SK-N-SH (cell line): ENCODE results near the gene DIS3L2. TPM values are rescaled to one million over a fixed set of nuclear protein-coding genes. Genes with fewer than 3 reads are reported as not detected.

ENCODE experiments used
- CTCF ChIA-PET: fragments of 300-600, 350-600 bp; formaldehyde crosslinking; extraction: SDS; loops from one replicate; lab custom pipeline; 2021; lab: Yijun Ruan, JAX
- POLR2A ChIA-PET: fragments of 350-600 bp; sonication (Branson Sonifier 250); formaldehyde crosslinking; extraction: SDS; loops from one replicate; lab custom pipeline; 2020; ENCODE audit warnings: antibody characterized with exemption, inconsistent platforms; lab: Yijun Ruan, JAX
- DNase-seq: peaks from one replicate; pipeline ENCODE4 v3.0.0; 2012
- H2AFZ ChIP-seq: fragments of 200-600 bp; sonication (generic); 2 replicates; pipeline ENCODE4 v1.8.1; 2016; ENCODE audit warnings: antibody characterized with exemption, mild to moderate bottlenecking, low read depth
- H3F3A ChIP-seq: fragments of 200-600 bp; sonication (generic); replicated peaks from 2 replicates; pipeline ENCODE3; 2016; ENCODE audit warnings: antibody characterized with exemption, mild to moderate bottlenecking; ENCODE audit not compliant: insufficient read depth
- H3K27ac ChIP-seq, 2 experiments: fragments of 200-500 bp in 1 of 2; fragments of 200-600 bp in 1 of 2; sonication (Bioruptor generic) in 1 of 2; sonication (generic), shearing (Covaris generic) in 1 of 2; 2 replicates each; pipeline versions ENCODE4 v1.5.1 to v1.6.1; 2014 to 2016; ENCODE audit warnings: low read depth in 2 of 2, inconsistent platforms in 1 of 2, low read length in 1 of 2, mild to moderate bottlenecking in 1 of 2, mixed read lengths in 1 of 2
- H3K27me3 ChIP-seq: fragments of 200-600 bp; sonication (generic), shearing (Covaris generic); 2 replicates; pipeline ENCODE4 v1.6.1; 2016; ENCODE audit warnings: mixed run types; ENCODE audit not compliant: insufficient read depth
- H3K36me3 ChIP-seq, 2 experiments: fragments of 200-500 bp in 1 of 2; fragments of 200-600 bp in 1 of 2; sonication (Bioruptor generic) in 1 of 2; sonication (generic) in 1 of 2; replicated peaks in 1 of 2; 2 replicates each; pipeline versions ENCODE3 to v1.5.1; 2014 to 2016; ENCODE audit warnings: low read length in 1 of 2, mild to moderate bottlenecking in 1 of 2; ENCODE audit not compliant: insufficient read depth in 2 of 2, control insufficient read depth in 1 of 2
- H3K4me1 ChIP-seq, 2 experiments: fragments of 200-500 bp in 1 of 2; fragments of 200-600 bp in 1 of 2; sonication (Bioruptor generic) in 1 of 2; sonication (generic), shearing (Covaris generic) in 1 of 2; 2 replicates each; pipeline versions ENCODE4 v1.5.1 to v1.6.1; 2014 to 2016; ENCODE audit warnings: low read depth in 1 of 2, low read length in 1 of 2, mixed run types in 1 of 2; ENCODE audit not compliant: insufficient read depth in 2 of 2, control insufficient read depth in 1 of 2
- H3K4me2 ChIP-seq: fragments of 200-600 bp; sonication (generic), shearing (Covaris generic); 2 replicates; pipeline ENCODE4 v1.6.1; 2017; ENCODE audit warnings: mixed run types
- H3K4me3 ChIP-seq, 2 experiments: fragments of 200-500 bp in 1 of 2; fragments of 200-600 bp in 1 of 2; sonication (Bioruptor generic) in 1 of 2; sonication (generic), shearing (Covaris generic) in 1 of 2; 2 replicates each; pipeline versions ENCODE4 v1.5.1 to v1.8.1; 2014 to 2016; ENCODE audit warnings: low read depth in 2 of 2, inconsistent platforms in 1 of 2, low read length in 1 of 2, mild to moderate bottlenecking in 1 of 2, mixed read lengths in 1 of 2, moderate library complexity in 1 of 2
- H3K79me2 ChIP-seq: fragments of 200-600 bp; sonication (generic); 2 replicates; pipeline ENCODE4 v1.8.1; 2017; ENCODE audit warnings: mild to moderate bottlenecking; ENCODE audit not compliant: insufficient read depth
- H3K9ac ChIP-seq: fragments of 200-600 bp; sonication (generic); 2 replicates; pipeline ENCODE4 v1.6.1; 2017; ENCODE audit warnings: mixed run types
- H3K9me2 ChIP-seq: fragments of 200-600 bp; sonication (generic); 2 replicates; pipeline ENCODE4 v1.6.1; 2017; ENCODE audit warnings: mixed run types
- H3K9me3 ChIP-seq: fragments of 200-600 bp; sonication (generic); 2 replicates; pipeline ENCODE4 v1.6.1; 2017; ENCODE audit warnings: mixed run types, mild to moderate bottlenecking, moderate library complexity
- H4K20me1 ChIP-seq: fragments of 200-600 bp; sonication (generic); 2 replicates; pipeline ENCODE4 v1.6.1; 2017; ENCODE audit warnings: mild to moderate bottlenecking, mixed run types; ENCODE audit not compliant: insufficient read depth
- FOXM1 ChIP-seq: IDR thresholded peaks from 2 replicates; pipeline ENCODE4 v1.4.0; 2012; ENCODE audit warnings: low read depth, mild to moderate bottlenecking
- GATA2 ChIP-seq: sonication (generic); formaldehyde crosslinking; IDR thresholded peaks from 2 replicates; pipeline ENCODE4 v1.5.0; 2020; ENCODE audit warnings: mild to moderate bottlenecking, missing genetic modification reagents
- JUND ChIP-seq: IDR thresholded peaks from 2 replicates; pipeline ENCODE4 v1.4.0; 2012
- POLR2AphosphoS5 ChIP-seq: IDR thresholded peaks from 2 replicates; pipeline ENCODE4 v1.6.1; 2012; ENCODE audit warnings: low read depth, low read length
- RAD21 ChIP-seq: IDR thresholded peaks from 2 replicates; pipeline ENCODE4 v1.6.1; 2012; ENCODE audit warnings: mild to moderate bottlenecking, low read length
- REST ChIP-seq: IDR thresholded peaks from 2 replicates; pipeline ENCODE4 v1.6.1; 2012; ENCODE audit warnings: mild to moderate bottlenecking, low read depth, low read length, moderate library complexity
- RXRA ChIP-seq: IDR thresholded peaks from 2 replicates; pipeline ENCODE4 v1.4.0; 2012; ENCODE audit warnings: low read depth, mild to moderate bottlenecking, borderline replicate concordance
- TCF12 ChIP-seq: IDR thresholded peaks from 2 replicates; pipeline ENCODE4 v1.4.0; 2012
- YY1 ChIP-seq: IDR thresholded peaks from 2 replicates; pipeline ENCODE4 v1.4.0; 2012; ENCODE audit warnings: low read depth, mild to moderate bottlenecking
- WGBS: methylation state at CpG from one replicate; pipeline ENCODE4 v1.1.6; 2017; ENCODE audit warnings: low lambda C conversion rate; 5-methylcytosine and 5-hydroxymethylcytosine counted together
- polyA plus RNA-seq, 3 experiments: library from polyadenylated mRNA; depleted of rRNA; stranded (reverse); fragments of >200 nt; gene quantifications; 2 replicates each; pipeline ENCODE4 v1.2.3, GENCODE V29; 2012

The DIS3L2 gene
- polyA plus RNA-seq, 1 of the 3 experiments (the other 2 are of a cell fraction) = 17.9 TPM

GRCh38 chr2:231985823-231986261 lies 24.3 kb downstream of the DIS3L2 start:
- Histone ChIP-seq H3K9me3 (no peaks in the 10 kb centered on the region), H3K79me2 (peaks cover 82% of the 10 kb centered on the region), H3K4me1 (peaks cover 0 to 7% of the 10 kb centered on the region in 2 experiments; a peak in 3 of 4 replicates), H2AFZ (no peak overlapping the region), H3K36me3 (no peaks in the 10 kb centered on the region), H3F3A (peaks cover 6% of the 10 kb centered on the region), H3K9ac (no peak overlapping the region), H3K9me2 (no peaks in the 10 kb centered on the region), H3K4me2 (no peak overlapping the region), H3K4me3 (no peak overlapping the region), H3K27ac (no peak overlapping the region), H4K20me1 (peaks cover 20% of the 10 kb centered on the region; the same call in 1 of the 2 replicates), H3K27me3 (no peaks in the 10 kb centered on the region)
- TF ChIP-seq RXRA (no peak), JUND (no peak), POLR2AphosphoS5 (no peak), REST (no peak), TCF12 (no peak), FOXM1 (no peak), GATA2 (CRISPR knock-in tag) (no peak), RAD21 (no peak)
- WGBS = 93% methylated on average over 8 of the region's 8 CpGs
- no peak for DNase-seq
- ChIA-PET CTCF (no interaction called here), POLR2A (interaction anchor here (0.6 kb wide), 1 partner anchor 10 kb away, joined by 5 read pairs; no protein-coding TSS in a partner anchor)

- 87% methylated on average over 5 of the region's 5 CpGs for WGBS
These were observed 25.7 kb downstream of the DIS3L2 start for GRCh38 chr2:231987124-231987727.

More at GRCh38 chr2:231987124-231987727, 25.7 kb downstream of the DIS3L2 start:
- no peaks in the 10 kb centered on the region for H3K36me3 ChIP-seq
- no peak overlapping the region; a peak in 1 of 4 replicates for H3K27ac ChIP-seq
- no peak for TF ChIP-seq YY1
- H3K27me3 ChIP-seq = no peaks in the 10 kb centered on the region
- peaks cover 6% of the 10 kb centered on the region for H3F3A ChIP-seq
- peaks cover 75% of the 10 kb centered on the region for H3K79me2 ChIP-seq
- no peak overlapping the region for H2AFZ ChIP-seq
- H3K9me3 ChIP-seq = no peaks in the 10 kb centered on the region
- DNase-seq = no peak
- H3K4me3 ChIP-seq = no peak overlapping the region
- POLR2A ChIA-PET = interaction anchor here (0.7 kb wide), 1 partner anchor 26 kb away, joined by 4 read pairs; the partner anchor contains the start of gene DIS3L2
- H3K9ac ChIP-seq = no peak overlapping the region
- no peaks in the 10 kb centered on the region for H3K9me2 ChIP-seq
- H3K4me1 ChIP-seq = peaks cover 0 to 10% of the 10 kb centered on the region in 2 experiments; a peak in 3 of 4 replicates
- no peak overlapping the region for H3K4me2 ChIP-seq
- CTCF ChIA-PET = interaction anchor here (0.7 to 1.3 kb wide), 5 partner anchors 13 to 452 kb away, joined by 3 to 6 read pairs (median 3); no protein-coding TSS in a partner anchor
- H4K20me1 ChIP-seq = peaks cover 20% of the 10 kb centered on the region; the same call in 1 of the 2 replicates
